ENCODE measurements around the gene MAP2K1.

MAP2K1 gene

GRCh38 chr15:66386204-66387123 lies at the start of gene MAP2K1 (continued):
- TF ChIP-seq BCL11B (tag by site-specific recombination; IDR thresholded peaks at IDR 0.05; ENCODE audit: low read depth) (peak; percentile 93), ZFHX2 (tag by site-specific recombination; conservative IDR thresholded peaks at IDR 0.05) (peak; percentile 91), ZNF501 (tag by site-specific recombination; IDR thresholded peaks at IDR 0.05) (peak; percentile 94), SALL2 (tag by site-specific recombination; IDR thresholded peaks at IDR 0.05; ENCODE audit: borderline replicate concordance) (no peak), ZNF654 (tag by site-specific recombination; IDR thresholded peaks at IDR 0.05; ENCODE audit: low read depth) (no peak), ZNF664 (tag by site-specific recombination; IDR thresholded peaks at IDR 0.05) (no peak), ZBTB48 (tag by site-specific recombination; IDR thresholded peaks at IDR 0.05) (no peak), ZNF146 (tag by site-specific recombination; IDR thresholded peaks at IDR 0.05) (no peak), ZNF658 (tag by site-specific recombination; IDR thresholded peaks at IDR 0.05) (no peak), KLF10 (tag by site-specific recombination; IDR thresholded peaks at IDR 0.05) (peak; percentile 95), ZSCAN16 (tag by site-specific recombination; IDR thresholded peaks at IDR 0.05) (peak; percentile 69), ZNF600 (tag by site-specific recombination; IDR thresholded peaks at IDR 0.05) (peak; percentile 50; the same call in 1 of the 2 replicates), ZNF175 (tag by site-specific recombination; IDR thresholded peaks at IDR 0.05) (no peak), MZF1 (tag by site-specific recombination; IDR thresholded peaks at IDR 0.05; ENCODE audit: borderline replicate concordance) (no peak; the same call in 1 of the 2 replicates), YY2 (tag by site-specific recombination; IDR thresholded peaks at IDR 0.05) (peak; percentile 41; the same call in 1 of the 2 replicates), PRDM1 (tag by site-specific recombination; IDR thresholded peaks at IDR 0.05) (no peak), ZNF18 (tag by site-specific recombination; IDR thresholded peaks at IDR 0.05) (peak; percentile 18), ZNF513 (tag by site-specific recombination; IDR thresholded peaks at IDR 0.05) (no peak), ZFP69B (tag by site-specific recombination; IDR thresholded peaks at IDR 0.05) (peak; percentile 99), ZNF558 (tag by site-specific recombination; IDR thresholded peaks at IDR 0.05) (0 out of 2 replicates have a peak, but pooled peaks have one; percentile 11), ZNF645 (tag by site-specific recombination; IDR thresholded peaks at IDR 0.05) (no peak), ZNF830 (tag by site-specific recombination; IDR thresholded peaks at IDR 0.05; ENCODE audit: low read depth) (no peak), ZEB2 (tag by site-specific recombination; IDR thresholded peaks at IDR 0.05) (peak; percentile 99)
- TF ChIP-seq, protein P1, sequence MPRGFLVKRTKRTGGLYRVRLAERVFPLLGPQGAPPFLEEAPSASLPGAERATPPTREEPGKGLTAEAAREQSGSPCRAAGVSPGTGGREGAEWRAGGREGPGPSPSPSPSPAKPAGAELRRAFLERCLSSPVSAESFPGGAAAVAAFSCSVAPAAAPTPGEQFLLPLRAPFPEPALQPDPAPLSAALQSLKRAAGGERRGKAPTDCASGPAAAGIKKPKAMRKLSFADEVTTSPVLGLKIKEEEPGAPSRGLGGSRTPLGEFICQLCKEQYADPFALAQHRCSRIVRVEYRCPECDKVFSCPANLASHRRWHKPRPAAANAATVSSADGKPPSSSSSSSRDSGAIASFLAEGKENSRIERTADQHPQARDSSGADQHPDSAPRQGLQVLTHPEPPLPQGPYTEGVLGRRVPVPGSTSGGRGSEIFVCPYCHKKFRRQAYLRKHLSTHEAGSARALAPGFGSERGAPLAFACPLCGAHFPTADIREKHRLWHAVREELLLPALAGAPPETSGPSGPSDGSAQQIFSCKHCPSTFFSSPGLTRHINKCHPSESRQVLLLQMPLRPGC (tag by site-specific recombination; IDR thresholded peaks at IDR 0.05) = peak; percentile 42; the same call in 1 of the 2 replicates
- TF ChIP-seq, protein P2, sequence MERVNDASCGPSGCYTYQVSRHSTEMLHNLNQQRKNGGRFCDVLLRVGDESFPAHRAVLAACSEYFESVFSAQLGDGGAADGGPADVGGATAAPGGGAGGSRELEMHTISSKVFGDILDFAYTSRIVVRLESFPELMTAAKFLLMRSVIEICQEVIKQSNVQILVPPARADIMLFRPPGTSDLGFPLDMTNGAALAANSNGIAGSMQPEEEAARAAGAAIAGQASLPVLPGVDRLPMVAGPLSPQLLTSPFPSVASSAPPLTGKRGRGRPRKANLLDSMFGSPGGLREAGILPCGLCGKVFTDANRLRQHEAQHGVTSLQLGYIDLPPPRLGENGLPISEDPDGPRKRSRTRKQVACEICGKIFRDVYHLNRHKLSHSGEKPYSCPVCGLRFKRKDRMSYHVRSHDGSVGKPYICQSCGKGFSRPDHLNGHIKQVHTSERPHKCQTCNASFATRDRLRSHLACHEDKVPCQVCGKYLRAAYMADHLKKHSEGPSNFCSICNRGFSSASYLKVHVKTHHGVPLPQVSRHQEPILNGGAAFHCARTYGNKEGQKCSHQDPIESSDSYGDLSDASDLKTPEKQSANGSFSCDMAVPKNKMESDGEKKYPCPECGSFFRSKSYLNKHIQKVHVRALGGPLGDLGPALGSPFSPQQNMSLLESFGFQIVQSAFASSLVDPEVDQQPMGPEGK (tag by site-specific recombination; IDR thresholded peaks at IDR 0.05) = peak; percentile 96
- TF ChIP-seq, protein P3, sequence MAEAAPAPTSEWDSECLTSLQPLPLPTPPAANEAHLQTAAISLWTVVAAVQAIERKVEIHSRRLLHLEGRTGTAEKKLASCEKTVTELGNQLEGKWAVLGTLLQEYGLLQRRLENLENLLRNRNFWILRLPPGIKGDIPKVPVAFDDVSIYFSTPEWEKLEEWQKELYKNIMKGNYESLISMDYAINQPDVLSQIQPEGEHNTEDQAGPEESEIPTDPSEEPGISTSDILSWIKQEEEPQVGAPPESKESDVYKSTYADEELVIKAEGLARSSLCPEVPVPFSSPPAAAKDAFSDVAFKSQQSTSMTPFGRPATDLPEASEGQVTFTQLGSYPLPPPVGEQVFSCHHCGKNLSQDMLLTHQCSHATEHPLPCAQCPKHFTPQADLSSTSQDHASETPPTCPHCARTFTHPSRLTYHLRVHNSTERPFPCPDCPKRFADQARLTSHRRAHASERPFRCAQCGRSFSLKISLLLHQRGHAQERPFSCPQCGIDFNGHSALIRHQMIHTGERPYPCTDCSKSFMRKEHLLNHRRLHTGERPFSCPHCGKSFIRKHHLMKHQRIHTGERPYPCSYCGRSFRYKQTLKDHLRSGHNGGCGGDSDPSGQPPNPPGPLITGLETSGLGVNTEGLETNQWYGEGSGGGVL (tag by site-specific recombination; IDR thresholded peaks at IDR 0.05) = peak; percentile 91
- TF ChIP-seq, protein P4, sequence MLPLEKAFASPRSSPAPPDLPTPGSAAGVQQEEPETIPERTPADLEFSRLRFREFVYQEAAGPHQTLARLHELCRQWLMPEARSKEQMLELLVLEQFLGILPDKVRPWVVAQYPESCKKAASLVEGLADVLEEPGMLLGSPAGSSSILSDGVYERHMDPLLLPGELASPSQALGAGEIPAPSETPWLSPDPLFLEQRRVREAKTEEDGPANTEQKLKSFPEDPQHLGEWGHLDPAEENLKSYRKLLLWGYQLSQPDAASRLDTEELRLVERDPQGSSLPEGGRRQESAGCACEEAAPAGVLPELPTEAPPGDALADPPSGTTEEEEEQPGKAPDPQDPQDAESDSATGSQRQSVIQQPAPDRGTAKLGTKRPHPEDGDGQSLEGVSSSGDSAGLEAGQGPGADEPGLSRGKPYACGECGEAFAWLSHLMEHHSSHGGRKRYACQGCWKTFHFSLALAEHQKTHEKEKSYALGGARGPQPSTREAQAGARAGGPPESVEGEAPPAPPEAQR (tag by site-specific recombination; IDR thresholded peaks at IDR 0.05) = no peak
